ENCODE measurements around the gene POLG. TPM values are rescaled to one million over a fixed set of nuclear protein-coding genes. Genes with fewer than 3 reads are reported as not detected.

POLG gene
- total and polyA plus RNA-seq, 2 of the 13 experiments (the other 11 are each of a cell fraction or from before 2014, with no cell fraction given): 26.6 to 35.5 TPM

GRCh38 chr15:89358755-89359439 is 24.3 kb upstream of the POLG start (continued):
- TF ChIP-seq ZBED4 (CRISPR knock-in tag; IDR thresholded peaks at IDR 0.05; ENCODE audit: borderline replicate concordance) (0 out of 2 replicates have a peak, but pooled peaks have one; percentile 35), ASH2L (IDR thresholded peaks at IDR 0.05; ENCODE audit: insufficient read length, low read depth, low read length) (no peak), ISX (CRISPR knock-in tag; conservative IDR thresholded peaks at IDR 0.05) (no peak), SYNCRIP (IDR thresholded peaks at IDR 0.05; ENCODE audit: insufficient read depth, low read depth, low read length) (no peak), PRDM10 (CRISPR knock-in tag; IDR thresholded peaks at IDR 0.05; ENCODE audit: low read depth) (peak; percentile 45; the same call in 1 of the 2 replicates), ZNF572 (CRISPR knock-in tag; IDR thresholded peaks at IDR 0.05) (peak; percentile 84; the same call in 1 of the 2 replicates), ARID4A (CRISPR knock-in tag; IDR thresholded peaks at IDR 0.05; ENCODE audit: borderline replicate concordance) (peak; percentile 20; the same call in 1 of the 2 replicates), ZNF607 (CRISPR knock-in tag; IDR thresholded peaks at IDR 0.05; ENCODE audit: borderline replicate concordance) (peak; percentile 49; the same call in 1 of the 2 replicates), ZNF562 (CRISPR knock-in tag; IDR thresholded peaks at IDR 0.05; ENCODE audit: borderline replicate concordance) (no peak), ZNF841 (CRISPR knock-in tag; IDR thresholded peaks at IDR 0.05; ENCODE audit: borderline replicate concordance) (no peak), EEA1 (CRISPR knock-in tag; IDR thresholded peaks at IDR 0.05; ENCODE audit: borderline replicate concordance) (0 out of 2 replicates have a peak, but pooled peaks have one; percentile 67), ATF7-NPFF (CRISPR knock-in tag; IDR thresholded peaks at IDR 0.05; ENCODE audit: low read depth) (peak; percentile 80), SPEN (CRISPR knock-in tag; IDR thresholded peaks at IDR 0.05; ENCODE audit: low read depth) (peak; percentile 56; the same call in 1 of the 2 replicates), SKI (IDR thresholded peaks at IDR 0.05; ENCODE audit: partially characterized antibody) (no peak)

All from HepG2 (cell line).